Activated naive CD4-positive, alpha-beta T cell treated with anti-CD3 and anti-CD28 coated beads, Interleukin-2, amount 10 ng/mL, durations not matched to agents 7 days and 5 days (primary cell): Measurements from ENCODE around the gene LRRC25.
"Not testable (repeated sequence)": the region's sequence is repeated elsewhere in the genome, so short reads cannot be mapped to it uniquely, and the experiment has no call there.

Source experiments
- CTCF ChIA-PET: fragments of 350-600 bp; sonication (Branson Sonifier 250); formaldehyde crosslinking; loops from one replicate; lab custom pipeline; 2021; ENCODE audit warnings: antibody characterized with exemption; lab: Charles Lee
- DNase-seq: peaks from one replicate; pipeline ENCODE4 v3.0.0-alpha.2; 2020
- H3K27ac Mint-ChIP-seq: one replicate; pipeline ENCODE4 v1.8.0; 2021; ENCODE audit warnings: mild to moderate bottlenecking, moderate library complexity, mixed read lengths
- H3K27me3 Mint-ChIP-seq: one replicate; pipeline ENCODE4 v1.8.0; 2021; ENCODE audit warnings: mild to moderate bottlenecking, mixed read lengths
- H3K36me3 Mint-ChIP-seq: one replicate; pipeline ENCODE4 v1.8.0; 2021; ENCODE audit warnings: mixed read lengths
- H3K4me1 Mint-ChIP-seq: one replicate; pipeline ENCODE4 v1.8.0; 2021; ENCODE audit warnings: mixed read lengths
- H3K4me3 Mint-ChIP-seq: one replicate; pipeline ENCODE4 v1.8.0; 2021; ENCODE audit warnings: mild to moderate bottlenecking, moderate library complexity, mixed read lengths
- H3K9me3 Mint-ChIP-seq: one replicate; pipeline ENCODE4 v1.8.0; 2021; ENCODE audit warnings: mixed read lengths

Gene LRRC25

GRCh38 chr19:18379803-18380747 is 17.3 kb downstream of the LRRC25 start:
- no peak for DNase-seq
- Mint-ChIP-seq H3K27ac (no peak overlapping the region), H3K4me3 (no peak overlapping the region), H3K9me3 (no peaks in the 10 kb centered on the region), H3K36me3 (no peaks in the 10 kb centered on the region), H3K27me3 (peaks cover 63% of the 10 kb centered on the region), H3K4me1 (no peaks in the 10 kb centered on the region)
- CTCF ChIA-PET = interaction anchor here (0.6 to 2.9 kb wide), 4 partner anchors 9 to 316 kb away, joined by 3 to 12 read pairs (median 3); no protein-coding TSS in a partner anchor

- DNase-seq = no peak
- CTCF ChIA-PET = interaction anchor here (1.2 kb wide), 1 partner anchor 11 kb away, joined by 4 read pairs; no protein-coding TSS in a partner anchor
- Mint-ChIP-seq H3K36me3 (no peaks in the 10 kb centered on the region), H3K27me3 (peaks cover 49% of the 10 kb centered on the region), H3K9me3 (no peaks in the 10 kb centered on the region), H3K27ac (no peak overlapping the region), H3K4me1 (peaks cover 14% of the 10 kb centered on the region), H3K4me3 (no peak overlapping the region)
Observed at GRCh38 chr19:18377026-18377425, 20.4 kb downstream of the LRRC25 start.

- Mint-ChIP-seq H3K9me3 (no peaks in the 10 kb centered on the region), H3K27me3 (peaks cover 28% of the 10 kb centered on the region), H3K36me3 (peaks cover 1% of the 10 kb centered on the region), H3K4me1 (peaks cover 14% of the 10 kb centered on the region), H3K27ac (peak overlapping the region; percentile 62), H3K4me3 (peak overlapping the region; percentile 16)
- peak; percentile 70 for DNase-seq
- CTCF ChIA-PET = interaction anchor here (2.2 kb wide), 1 partner anchor 16 kb away, joined by 7 read pairs; no protein-coding TSS in a partner anchor
Observed at GRCh38 chr19:18373892-18374629, 23.4 kb downstream of the LRRC25 start.

- Mint-ChIP-seq H3K9me3 (no peaks in the 10 kb centered on the region), H3K27ac (peak overlapping the region; percentile 62), H3K4me1 (peaks cover 14% of the 10 kb centered on the region), H3K27me3 (peaks cover 22% of the 10 kb centered on the region), H3K4me3 (no peak overlapping the region), H3K36me3 (peaks cover 1% of the 10 kb centered on the region)
- CTCF ChIA-PET = interaction anchor here (2.2 kb wide), 1 partner anchor 16 kb away, joined by 7 read pairs; no protein-coding TSS in a partner anchor
- DNase-seq = no peak
Observed at GRCh38 chr19:18373407-18373891, 24.0 kb downstream of the LRRC25 start.

- H3K9me3 Mint-ChIP-seq = peaks cover 2% of the 10 kb centered on the region
- CTCF ChIA-PET = no interaction called here
- H3K4me1 Mint-ChIP-seq = peaks cover 9% of the 10 kb centered on the region
- no peak overlapping the region for H3K4me3 Mint-ChIP-seq
- peaks cover 16% of the 10 kb centered on the region for H3K36me3 Mint-ChIP-seq
- DNase-seq = no peak
- peaks cover 4% of the 10 kb centered on the region for H3K27me3 Mint-ChIP-seq
- no peak overlapping the region for H3K27ac Mint-ChIP-seq
Observed at GRCh38 chr19:18368504-18369222, 28.8 kb downstream of the LRRC25 start.

- Mint-ChIP-seq H3K4me1 (peaks cover 6% of the 10 kb centered on the region), H3K27ac (no peak overlapping the region), H3K4me3 (no peak overlapping the region), H3K36me3 (peaks cover 26% of the 10 kb centered on the region), H3K27me3 (no peaks in the 10 kb centered on the region), H3K9me3 (peaks cover 2% of the 10 kb centered on the region)
- no peak for DNase-seq
- CTCF ChIA-PET = interaction anchor here (1.9 kb wide), 1 partner anchor 23 kb away, joined by 6 read pairs; no protein-coding TSS in a partner anchor
Observed at GRCh38 chr19:18366021-18366435, 31.4 kb downstream of the LRRC25 start.

GRCh38 chr19:18364826-18365528 is 32.4 kb downstream of the LRRC25 start:
- Mint-ChIP-seq H3K36me3 (peaks cover 28% of the 10 kb centered on the region), H3K4me3 (no peak overlapping the region), H3K9me3 (peaks cover 2% of the 10 kb centered on the region), H3K27ac (no peak overlapping the region), H3K27me3 (no peaks in the 10 kb centered on the region), H3K4me1 (peaks cover 6% of the 10 kb centered on the region)
- CTCF ChIA-PET = interaction anchor here (0.9 to 1.9 kb wide), 2 partner anchors 24 to 112 kb away, joined by 3 to 6 read pairs; no protein-coding TSS in a partner anchor
- no peak for DNase-seq

GRCh38 chr19:18364277-18364825 is 33.1 kb downstream of the LRRC25 start:
- H3K4me3 Mint-ChIP-seq, H3K27me3 Mint-ChIP-seq, H3K27ac Mint-ChIP-seq, H3K4me1 Mint-ChIP-seq, H3K9me3 Mint-ChIP-seq, DNase-seq: not testable (repeated sequence)
- H3K36me3 Mint-ChIP-seq = peaks cover 34% of the 10 kb centered on the region
- CTCF ChIA-PET = interaction anchor here (0.9 to 1.9 kb wide), 2 partner anchors 25 to 111 kb away, joined by 3 to 6 read pairs; no protein-coding TSS in a partner anchor

GRCh38 chr19:18363787-18364186 is 33.6 kb downstream of the LRRC25 start:
- no peak overlapping the region for H3K4me3 Mint-ChIP-seq
- peaks cover 37% of the 10 kb centered on the region for H3K36me3 Mint-ChIP-seq
- peaks cover 2% of the 10 kb centered on the region for H3K9me3 Mint-ChIP-seq
- peaks cover 6% of the 10 kb centered on the region for H3K4me1 Mint-ChIP-seq
- no peak overlapping the region for H3K27ac Mint-ChIP-seq
- CTCF ChIA-PET = no interaction called here
- no peaks in the 10 kb centered on the region for H3K27me3 Mint-ChIP-seq
- DNase-seq = no peak

- no peak for DNase-seq
- no peaks in the 10 kb centered on the region for H3K27me3 Mint-ChIP-seq
- no peak overlapping the region for H3K27ac Mint-ChIP-seq
- H3K4me3 Mint-ChIP-seq = no peak overlapping the region
- H3K4me1 Mint-ChIP-seq = peaks cover 6% of the 10 kb centered on the region
- CTCF ChIA-PET = no interaction called here
- peaks cover 39% of the 10 kb centered on the region for H3K36me3 Mint-ChIP-seq
- peaks cover 2% of the 10 kb centered on the region for H3K9me3 Mint-ChIP-seq
Observed at GRCh38 chr19:18362934-18363542, 34.4 kb downstream of the LRRC25 start.

- peaks cover 45% of the 10 kb centered on the region for H3K36me3 Mint-ChIP-seq
- no peaks in the 10 kb centered on the region for H3K27me3 Mint-ChIP-seq
- no peak overlapping the region for H3K4me3 Mint-ChIP-seq
- peaks cover 2% of the 10 kb centered on the region for H3K9me3 Mint-ChIP-seq
- H3K27ac Mint-ChIP-seq = no peak overlapping the region
- H3K4me1 Mint-ChIP-seq = peaks cover 6% of the 10 kb centered on the region
- CTCF ChIA-PET = interaction anchor here (0.6 kb wide), 1 partner anchor 22 kb away, joined by 3 read pairs; no protein-coding TSS in a partner anchor
- no peak for DNase-seq
Observed at GRCh38 chr19:18361646-18362045, 35.8 kb downstream of the LRRC25 start.

GRCh38 chr19:18357041-18357440 is 40.4 kb downstream of the LRRC25 start:
- Mint-ChIP-seq H3K9me3 (no peaks in the 10 kb centered on the region), H3K36me3 (peaks cover 27% of the 10 kb centered on the region), H3K27ac (no peak overlapping the region), H3K27me3 (no peaks in the 10 kb centered on the region), H3K4me1 (no peaks in the 10 kb centered on the region), H3K4me3 (no peak overlapping the region)
- CTCF ChIA-PET = interaction anchor here (1.7 kb wide), 1 partner anchor 31 kb away, joined by 3 read pairs; no protein-coding TSS in a partner anchor
- DNase-seq = no peak
